ENCODE data around the gene TPK1.
"Not testable (repeated sequence)": the region's sequence is repeated elsewhere in the genome, so short reads cannot be mapped to it uniquely, and the experiment has no call there.

The TPK1 gene

DNA sequence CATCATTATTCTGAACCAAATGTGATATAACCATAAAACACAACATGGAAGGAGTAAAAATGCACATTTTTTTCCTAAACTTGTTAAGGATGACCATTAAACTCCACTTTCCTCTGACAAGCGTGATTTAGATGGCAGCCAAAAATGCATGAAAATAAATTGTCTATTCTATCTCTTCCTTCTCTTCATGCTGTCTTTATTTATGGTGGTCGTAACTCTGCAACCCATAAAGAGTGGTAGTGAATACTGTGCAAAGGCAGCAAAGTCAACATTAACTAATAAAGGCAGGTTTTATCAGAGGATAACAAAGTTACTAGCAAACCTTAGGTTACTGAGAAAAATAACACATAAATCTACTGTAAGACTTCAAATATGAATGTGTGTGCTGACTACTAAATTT, 106.6 kb downstream of the TPK1 start:
- in situ Hi-C loops (cut with HindIII; ENCODE audit: low sequenced_read_pairs): no loop called here

- in situ Hi-C loops (cut with HindIII; ENCODE audit: low sequenced_read_pairs): no loop called here
Observed at GRCh38 chr7:144728551-144728950, 107.3 kb downstream of the TPK1 start.

- in situ Hi-C loops (cut with HindIII; ENCODE audit: low sequenced_read_pairs): not testable (repeated sequence)
Observed at GRCh38 chr7:144726840-144727239, 109.0 kb downstream of the TPK1 start.

DNA sequence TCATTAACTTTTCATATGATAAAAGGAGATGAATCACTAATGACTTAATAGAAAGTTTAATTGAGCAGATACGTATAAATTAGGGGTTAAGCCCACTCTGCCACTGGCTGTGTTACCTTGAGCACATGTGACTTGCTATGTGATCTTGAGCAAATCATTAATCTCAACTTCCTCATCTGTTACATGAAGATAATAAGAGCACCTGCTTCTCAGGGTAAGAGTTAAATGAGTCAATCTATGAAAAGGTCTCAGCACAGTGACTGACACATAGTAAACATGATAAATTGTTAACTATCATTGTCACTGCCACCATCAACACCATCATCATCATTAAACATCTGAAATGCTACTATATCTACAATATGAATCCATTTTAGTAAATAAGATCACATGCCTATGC, 110.8 kb downstream of the TPK1 start:
- in situ Hi-C loops (cut with HindIII; ENCODE audit: low sequenced_read_pairs): no loop called here

DNA sequence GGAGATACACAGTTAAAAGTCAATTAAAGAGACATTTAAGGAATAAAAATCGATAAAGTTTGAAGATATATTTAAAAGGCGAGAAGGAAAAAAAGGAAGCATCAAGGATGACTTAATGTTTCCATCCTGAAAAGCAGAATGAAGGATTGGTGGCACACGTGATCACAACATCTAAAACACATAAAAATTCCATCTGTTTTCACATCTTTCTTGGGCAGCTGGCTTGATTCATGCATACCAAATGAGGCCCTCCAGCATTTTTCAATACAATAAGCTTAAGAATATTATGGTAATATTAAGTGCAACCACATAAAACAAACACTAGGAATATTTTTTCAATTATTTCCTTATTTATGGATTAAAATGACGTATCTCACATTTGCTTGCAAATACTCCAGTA, 112.6 kb downstream of the TPK1 start:
- in situ Hi-C loops (cut with HindIII; ENCODE audit: low sequenced_read_pairs): no loop called here

- in situ Hi-C loops (cut with HindIII; ENCODE audit: low sequenced_read_pairs): no loop called here
Observed at GRCh38 chr7:144720710-144721109, 115.1 kb downstream of the TPK1 start.

- in situ Hi-C loops (cut with HindIII; ENCODE audit: low sequenced_read_pairs): no loop called here
Observed at GRCh38 chr7:144720149-144720548, 115.7 kb downstream of the TPK1 start.

- in situ Hi-C loops (cut with HindIII; ENCODE audit: low sequenced_read_pairs): no loop called here
Observed at GRCh38 chr7:144717720-144718119, 118.1 kb downstream of the TPK1 start.

GRCh38 chr7:144713850-144714249, 122.0 kb downstream of the TPK1 start:
- in situ Hi-C loops (cut with HindIII; ENCODE audit: low sequenced_read_pairs): no loop called here

DNA sequence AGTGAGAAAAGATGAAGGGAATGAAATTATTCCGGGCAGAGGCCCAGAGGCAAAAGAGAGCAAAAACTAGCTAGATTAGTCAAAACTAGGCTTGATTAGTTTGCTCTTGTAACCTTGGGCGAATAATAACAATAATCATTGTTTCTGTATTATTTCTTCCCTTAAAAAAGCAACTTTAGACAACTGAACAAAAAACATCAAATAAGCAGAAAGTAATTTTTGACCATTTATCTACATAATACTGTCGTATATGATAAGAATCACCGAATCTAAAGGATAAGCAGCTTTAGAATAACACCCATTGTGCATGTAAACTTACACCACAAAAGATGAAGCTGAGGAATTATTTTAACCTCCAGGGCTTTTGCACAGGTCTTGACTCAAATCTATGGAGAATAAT, 125.1 kb downstream of the TPK1 start:
- in situ Hi-C loops (cut with HindIII; ENCODE audit: low sequenced_read_pairs): no loop called here

DNA sequence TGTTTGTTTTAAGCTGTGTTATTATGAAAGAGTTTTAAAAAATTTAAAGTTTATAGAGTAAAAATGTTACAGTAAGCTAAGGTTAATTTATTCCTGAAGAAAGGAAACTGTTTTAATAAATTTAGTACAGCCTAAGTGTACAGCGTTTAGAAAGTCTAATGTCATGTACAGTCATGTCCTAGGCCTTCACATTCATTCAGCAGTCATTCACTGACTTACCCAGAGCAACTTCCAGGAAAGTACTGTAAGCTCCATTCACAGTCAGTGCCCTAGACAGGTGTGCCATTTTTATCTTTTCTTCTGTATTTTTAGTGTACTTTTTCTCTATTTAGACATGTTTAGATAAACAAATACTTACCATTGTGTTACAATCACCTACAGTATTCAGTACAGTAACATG, 126.8 kb downstream of the TPK1 start:
- in situ Hi-C loops (cut with HindIII; ENCODE audit: low sequenced_read_pairs): no loop called here

DNA sequence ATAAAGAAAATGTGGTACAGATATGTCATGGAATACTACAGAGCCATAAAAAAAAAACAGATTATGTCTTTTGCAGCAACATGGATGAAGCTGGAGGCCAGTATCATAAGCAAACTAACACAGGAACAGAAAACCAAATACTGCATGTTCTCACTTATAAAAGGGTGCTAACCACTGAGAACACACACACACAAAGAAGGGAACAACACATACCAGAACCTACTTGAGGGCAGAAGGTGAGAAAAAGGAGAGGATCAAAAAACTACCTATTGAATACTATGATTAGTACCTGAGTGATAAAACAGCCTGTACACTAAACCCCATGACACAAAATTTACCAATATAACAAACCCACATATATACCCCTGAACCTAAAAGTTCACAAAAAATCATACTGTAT, 144.6 kb downstream of the TPK1 start:
- in situ Hi-C loops (cut with HindIII; ENCODE audit: low sequenced_read_pairs): no loop called here

GRCh38 chr7:144682581-144683280, 153.1 kb downstream of the TPK1 start:
- in situ Hi-C loops (cut with HindIII; ENCODE audit: low sequenced_read_pairs): no loop called here

DNA sequence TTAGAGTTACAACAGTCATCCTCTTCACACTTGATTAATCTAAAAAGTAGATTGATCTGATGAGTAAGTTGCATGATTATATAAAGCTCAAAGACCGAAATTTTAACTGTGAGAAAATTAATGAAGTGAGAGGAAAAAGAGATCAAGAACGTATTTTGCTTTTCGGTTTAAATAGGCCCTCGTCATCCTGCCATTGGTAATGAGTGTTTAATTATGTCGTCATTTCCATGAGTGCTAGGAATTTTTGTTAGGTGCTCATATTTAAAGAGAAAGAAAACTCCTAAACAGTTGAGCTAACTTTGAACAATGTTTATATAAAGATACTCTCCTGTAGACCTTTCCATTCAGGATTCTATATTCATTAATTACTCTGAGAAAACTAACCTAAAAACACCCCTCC, 159.4 kb downstream of the TPK1 start:
- in situ Hi-C loops (cut with HindIII; ENCODE audit: low sequenced_read_pairs): no loop called here

- in situ Hi-C loops (cut with HindIII; ENCODE audit: low sequenced_read_pairs): no loop called here
Observed at GRCh38 chr7:144674550-144674949, 161.3 kb downstream of the TPK1 start.

DNA sequence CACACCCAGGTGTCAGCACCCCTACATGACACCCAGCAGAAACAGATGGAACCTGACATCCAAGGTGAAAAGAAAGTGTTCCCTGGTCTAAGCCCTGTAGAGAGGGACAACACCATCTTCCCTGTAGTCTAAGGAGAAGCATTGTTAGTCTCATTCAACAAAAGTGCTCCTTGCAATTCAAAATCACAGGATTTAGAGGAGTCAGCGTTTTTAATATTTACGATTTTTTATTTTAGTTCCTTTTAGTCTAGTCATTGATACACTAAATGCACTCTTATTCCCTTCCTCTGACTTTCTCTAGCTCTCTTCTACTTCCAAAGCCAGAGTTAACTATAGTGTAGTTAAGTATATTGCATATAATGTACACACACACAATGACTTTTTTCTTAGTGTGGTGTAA, 163.0 kb downstream of the TPK1 start:
- in situ Hi-C loops (cut with HindIII; ENCODE audit: low sequenced_read_pairs): no loop called here

- in situ Hi-C loops (cut with HindIII; ENCODE audit: low sequenced_read_pairs): no loop called here
Observed at GRCh38 chr7:144671429-144671828, 164.4 kb downstream of the TPK1 start.

DNA sequence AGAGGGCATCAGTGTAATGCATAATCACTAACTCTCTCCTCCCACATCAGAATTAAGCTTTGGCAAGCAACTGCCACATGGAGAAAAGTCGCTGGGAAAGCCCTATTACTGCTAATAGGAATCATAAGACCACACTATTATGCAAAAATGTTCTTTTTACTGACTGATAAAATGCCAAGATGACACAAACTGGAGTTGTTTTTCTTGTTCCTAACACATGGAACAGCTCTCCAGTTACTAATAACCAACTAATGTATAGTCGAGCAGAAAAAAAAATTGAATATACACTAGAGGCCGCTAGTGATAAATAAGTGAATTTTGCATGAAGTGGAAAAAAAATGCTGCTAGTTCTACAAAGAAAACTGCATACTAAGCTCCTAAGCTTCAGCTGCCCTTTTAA, 165.6 kb downstream of the TPK1 start:
- in situ Hi-C loops (cut with HindIII; ENCODE audit: low sequenced_read_pairs): no loop called here

DNA sequence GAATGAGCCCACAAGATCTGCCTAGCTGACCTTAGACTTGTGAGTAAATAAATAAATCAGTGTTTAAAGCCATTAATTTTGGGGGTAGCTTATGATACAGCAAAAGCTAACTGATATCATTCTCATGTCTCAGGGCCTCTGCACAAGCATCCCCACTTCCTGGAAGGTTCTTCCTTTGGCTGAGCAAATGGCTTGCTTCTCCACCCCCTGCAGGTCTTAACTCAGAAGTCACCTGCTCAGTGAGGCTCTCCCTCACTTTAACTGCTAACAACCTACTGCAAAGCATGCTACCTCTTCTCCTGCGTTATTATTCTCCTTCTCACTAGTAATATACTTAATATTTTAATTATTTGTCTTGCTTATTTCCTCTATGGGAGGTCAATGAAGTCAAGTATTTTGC, 167.3 kb downstream of the TPK1 start:
- in situ Hi-C loops (cut with HindIII; ENCODE audit: low sequenced_read_pairs): no loop called here

GRCh38 chr7:144665689-144666381, 170.0 kb downstream of the TPK1 start:
- in situ Hi-C loops (cut with HindIII; ENCODE audit: low sequenced_read_pairs): no loop called here

DNA sequence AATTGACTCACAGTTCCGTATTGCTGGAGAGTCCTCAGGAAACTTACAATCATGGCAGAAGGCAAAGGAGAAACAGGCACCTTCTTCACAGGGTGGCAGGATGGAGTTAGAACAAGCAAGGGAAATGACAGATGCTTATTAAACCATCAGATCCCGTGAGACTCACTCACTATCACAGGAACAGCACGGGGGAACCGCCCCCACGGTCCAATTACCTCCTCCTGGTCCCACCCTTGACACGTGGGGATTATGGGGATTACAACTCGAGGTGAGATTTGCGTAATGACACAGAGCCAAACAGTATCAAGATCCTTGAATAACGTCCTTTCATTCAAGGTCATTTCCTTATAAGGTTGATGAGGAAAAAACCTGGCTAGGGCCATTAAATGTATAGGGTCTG, 176.6 kb downstream of the TPK1 start:
- in situ Hi-C loops (cut with HindIII; ENCODE audit: low sequenced_read_pairs): no loop called here

GRCh38 chr7:144656965-144657517, 178.8 kb downstream of the TPK1 start:
- in situ Hi-C loops (cut with HindIII; ENCODE audit: low sequenced_read_pairs): no loop called here

Measured in endothelial cell of hepatic sinusoid (primary cell).